GM12878 (cell line): ENCODE measurements around the gene GIMD1. TPM values are rescaled to one million over a fixed set of nuclear protein-coding genes. Genes with fewer than 3 reads are reported as not detected.

Experiments
- ATAC-seq: fragments of 200-7000 bp; cut with Tn5 transposase; 3 replicates; pipeline ENCODE4 v1.9.1; 2020; ENCODE audit warnings: mild to moderate bottlenecking, moderate library complexity
- BruUV-seq: library from RNA; stranded (reverse); fragments of 400-500 nt; replicated peaks from 2 replicates; lab custom pipeline; 2021; lab: Mats Ljungman, UMichigan
- CTCF ChIA-PET: fragments of 300-600 bp; sonication (Branson Sonifier 250); formaldehyde crosslinking; extraction: SDS; loops from one replicate; lab custom pipeline; 2021; ENCODE audit warnings: inconsistent platforms; lab: Yijun Ruan, JAX
- POLR2A ChIA-PET: fragments of 350-600 bp; formaldehyde crosslinking; extraction: SDS; loops from one replicate; lab custom pipeline; 2021; ENCODE audit warnings: inconsistent platforms; lab: Charles Lee
- RAD21 ChIA-PET: fragments of 300-600 bp; sonication (Branson Sonifier 250); formaldehyde crosslinking; loops from one replicate; lab custom pipeline; 2023; ENCODE audit warnings: antibody characterized with exemption; ENCODE audit not compliant: unreplicated experiment; lab: Charles Lee
- SMC1A ChIA-PET: fragments of 300-600 bp; sonication (Branson Sonifier 250); formaldehyde crosslinking; loops from one replicate; lab custom pipeline; 2023; ENCODE audit not compliant: unreplicated experiment, uncharacterized antibody; lab: Charles Lee
- DNase-seq: peaks from one replicate; pipeline ENCODE4 v3.0.0-alpha.2; 2011; ENCODE audit warnings: low read depth, low spot score
- FAIRE-seq: peaks from 3 replicates; lab custom pipeline; 2011; peaks lifted over from hg19 to GRCh38; lab: Jason Lieb, UNC
- H2AFZ ChIP-seq: 2 replicates; pipeline ENCODE4 v1.6.0; 2011; ENCODE audit warnings: low read depth, low read length, control low read depth; ENCODE audit not compliant: control insufficient read depth
- H3K27ac ChIP-seq: 2 replicates; pipeline ENCODE4 v1.5.1; 2011; ENCODE audit warnings: control low read depth; ENCODE audit not compliant: control insufficient read depth, insufficient read depth
- H3K27me3 ChIP-seq, 2 experiments: replicated peaks in 1 of 2; 2 replicates each; pipeline versions ENCODE4 v1.6.0 to v1.6.1; 2011; ENCODE audit warnings: low read length in 1 of 2; ENCODE audit not compliant: control insufficient read depth in 2 of 2, insufficient read depth in 2 of 2
- H3K36me3 ChIP-seq, 2 experiments: 2 replicates each; pipeline ENCODE4 v1.5.1; 2011; ENCODE audit warnings: low read length in 1 of 2; ENCODE audit not compliant: control insufficient read depth in 2 of 2, insufficient read depth in 2 of 2
- H3K4me1 ChIP-seq: 2 replicates; pipeline ENCODE4 v1.6.1; 2011; ENCODE audit warnings: mild to moderate bottlenecking, low read length, moderate library complexity, mixed read lengths; ENCODE audit not compliant: control insufficient read depth, insufficient read depth
- H3K4me2 ChIP-seq: 2 replicates; pipeline ENCODE4 v1.6.0; 2011; ENCODE audit warnings: control low read depth; ENCODE audit not compliant: control insufficient read depth, insufficient read depth
- H3K4me3 ChIP-seq: fragments of 200-600 bp; sonication (generic); 2 replicates; pipeline ENCODE4 v1.5.1; 2016
- H3K79me2 ChIP-seq: 2 replicates; pipeline ENCODE4 v1.6.0; 2011; ENCODE audit warnings: low read length; ENCODE audit not compliant: control insufficient read depth, insufficient read depth
- H3K9ac ChIP-seq: 2 replicates; pipeline ENCODE4 v1.8.0; 2011; ENCODE audit warnings: low read length, control low read depth, mixed read lengths; ENCODE audit not compliant: control insufficient read depth, insufficient read depth
- H3K9me3 ChIP-seq: replicated peaks from 3 replicates; pipeline ENCODE4 v1.5.1; 2011; ENCODE audit warnings: mild to moderate bottlenecking, low read length; ENCODE audit not compliant: control insufficient read depth, insufficient read depth
- H4K20me1 ChIP-seq: 2 replicates; pipeline ENCODE4 v1.6.0; 2011; ENCODE audit not compliant: control insufficient read depth, insufficient read depth
- BACH1 ChIP-seq: fragments of 450-650 bp; IDR thresholded peaks from 2 replicates; pipeline ENCODE4 v1.6.1; 2017; ENCODE audit warnings: mild to moderate bottlenecking, borderline replicate concordance
- BHLHE40 ChIP-seq, 2 experiments: fragments of 450-650 bp in 1 of 2; IDR thresholded peaks; 2 replicates each; pipeline ENCODE4 v1.6.1; 2011 to 2017; ENCODE audit warnings: low read depth in 2 of 2, borderline replicate concordance in 1 of 2, improper control_type of control experiment in 1 of 2, low read length in 1 of 2, mild to moderate bottlenecking in 1 of 2
- EGR1 ChIP-seq, 2 experiments: IDR thresholded peaks; 1 replicate in 1 of 2; 2 replicates in 1 of 2; pipeline ENCODE4 v1.6.1; 2011 to 2012; ENCODE audit warnings: low read depth in 2 of 2, low read length in 2 of 2, borderline replicate concordance in 1 of 2, mild to moderate bottlenecking in 1 of 2, moderate library complexity in 1 of 2
- ETV6 ChIP-seq, 2 experiments: fragments of 450-650 bp in 1 of 2; IDR thresholded peaks in 1 of 2; conservative IDR thresholded peaks in 1 of 2; 2 replicates each; pipeline ENCODE4 v1.6.1; 2014; ENCODE audit warnings: antibody characterized with exemption in 1 of 2, borderline replicate concordance in 1 of 2, low read depth in 1 of 2, mild to moderate bottlenecking in 1 of 2, moderate library complexity in 1 of 2
- FOS ChIP-seq: IDR thresholded peaks from 3 replicates; pipeline ENCODE4 v1.6.1; 2011; ENCODE audit warnings: borderline replicate concordance; ENCODE audit not compliant: insufficient read length; ENCODE audit errors: extremely low read depth
- HDAC2 ChIP-seq: fragments of 200-600 bp; sonication (generic); IDR thresholded peaks from 2 replicates; pipeline ENCODE4 v1.6.1; 2017
- IRF4 ChIP-seq: IDR thresholded peaks from 2 replicates; pipeline ENCODE4 v1.6.1; 2011; ENCODE audit warnings: low read depth, low read length
- MYB ChIP-seq: fragments of 150-350 bp; IDR thresholded peaks from 2 replicates; pipeline ENCODE4 v1.6.1; 2014; ENCODE audit warnings: mild to moderate bottlenecking, low read depth, low read length, borderline replicate concordance
- NFIC ChIP-seq: IDR thresholded peaks from 2 replicates; pipeline ENCODE4 v1.6.1; 2012; ENCODE audit warnings: low read depth, mild to moderate bottlenecking, inconsistent platforms, low read length, moderate library complexity
- NR2C1 ChIP-seq: fragments of 450-650 bp; IDR thresholded peaks from 2 replicates; pipeline ENCODE4 v1.6.1; 2017; ENCODE audit warnings: antibody characterized with exemption, mild to moderate bottlenecking, moderate library complexity
- RBBP5 ChIP-seq: fragments of 200-600 bp; sonication (generic); conservative IDR thresholded peaks from 2 replicates; pipeline ENCODE4 v1.6.1; 2016
- SIN3A ChIP-seq: IDR thresholded peaks from 2 replicates; pipeline ENCODE4 v1.6.1; 2012; ENCODE audit warnings: low read depth, low read length, improper control_type of control experiment
- YBX1 ChIP-seq: fragments of 450-650 bp; IDR thresholded peaks from 2 replicates; pipeline ENCODE4 v1.6.1; 2016; ENCODE audit warnings: antibody characterized with exemption
- ZBED1 ChIP-seq: IDR thresholded peaks from 2 replicates; pipeline ENCODE4 v1.6.1; 2016; ENCODE audit warnings: borderline replicate concordance
- WGBS: methylation state at CpG from one replicate; pipeline ENCODE4 v1.1.6; 2016; ENCODE audit warnings: low lambda C conversion rate; ENCODE audit not compliant: insufficient replicate concordance, insufficient coverage; ENCODE audit errors: missing lambda C conversion rate; 5-methylcytosine and 5-hydroxymethylcytosine counted together
- in situ Hi-C: fragments of 300-500 bp; cut with MboI; formaldehyde crosslinking; loops from 9 replicates; pipeline ENCODE4 v1.14.3; 2018; ENCODE audit warnings: mixed read lengths
- intact Hi-C: fragments of 100-400 bp; cut with micrococcal nuclease; formaldehyde crosslinking; loops from one replicate; pipeline ENCODE4 v1.14.2; 2022; ENCODE audit not compliant: unreplicated experiment
- polyA plus RNA-seq, 11 experiments: library from polyadenylated mRNA; depleted of rRNA in 4 of 11; unstranded in 6 of 11; stranded (reverse) in 5 of 11; fragments of >200 nt; fragmentation: Nextera tagmentation in 4 of 11; fragmentation: Illumina TruSeq in 1 of 11; extraction: Ambion mirVana in 4 of 11; extraction: Trizol in 1 of 11; gene quantifications; 1 replicate in 1 of 11; 2 replicates in 10 of 11; pipeline versions ENCODE4 v1.2.1 to v1.2.3, GENCODE V29; 2011 to 2016; ENCODE audit warnings: inconsistent platforms in 2 of 11, missing spikeins in 2 of 11, low read depth in 1 of 11
- total RNA-seq, 4 experiments: library from RNA; depleted of rRNA in 3 of 4; stranded (reverse); fragments of >200 nt in 3 of 4; fragmentation: Illumina TruSeq in 1 of 4; extraction: Trizol in 1 of 4; gene quantifications; 2 replicates each; pipeline versions ENCODE4 v1.2.1 to v1.2.3, GENCODE V29; 2013 to 2021
- TF ChIP-seq, protein P1 (sequence below): IDR thresholded peaks from 2 replicates; pipeline ENCODE4 v1.6.1; 2012; ENCODE audit warnings: low read depth, low read length, improper control_type of control experiment
- TF ChIP-seq, protein P2 (sequence below): fragments of 150-350 bp; IDR thresholded peaks from 2 replicates; pipeline ENCODE4 v1.6.1; 2016; ENCODE audit warnings: low read depth, low read length
- TF ChIP-seq, protein P3 (sequence below): fragments of 450-650 bp; IDR thresholded peaks from 2 replicates; pipeline ENCODE4 v1.6.1; 2014; ENCODE audit warnings: mild to moderate bottlenecking

GIMD1 gene
- total and polyA plus RNA-seq, 10 of the 15 experiments (the other 5 are each of a cell fraction or from before 2014, with no cell fraction given) = 0.14 TPM; not detected in 9

DNA sequence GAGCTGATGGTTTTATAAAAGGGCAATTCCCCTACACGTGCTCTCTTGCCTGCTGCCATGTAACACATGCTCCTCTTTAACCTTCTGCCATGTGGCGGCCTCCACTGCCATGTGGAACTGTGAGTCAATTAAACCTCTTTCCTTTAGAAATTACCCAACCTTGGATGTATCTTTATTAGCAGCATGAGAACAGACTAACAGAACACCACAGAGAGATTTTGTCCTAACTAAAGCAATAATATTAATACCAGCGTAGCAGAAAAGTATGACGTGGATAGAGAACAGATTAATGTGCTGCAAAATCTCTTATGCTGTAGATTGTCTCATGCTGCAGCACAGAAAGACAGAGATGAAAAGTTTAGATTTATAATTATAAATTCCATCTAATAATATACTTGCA lies 29.1 kb downstream of the GIMD1 start (continued):
- TF ChIP-seq, protein P1, sequence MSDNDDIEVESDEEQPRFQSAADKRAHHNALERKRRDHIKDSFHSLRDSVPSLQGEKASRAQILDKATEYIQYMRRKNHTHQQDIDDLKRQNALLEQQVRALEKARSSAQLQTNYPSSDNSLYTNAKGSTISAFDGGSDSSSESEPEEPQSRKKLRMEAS = no peak
- TF ChIP-seq BHLHE40 (IDR thresholded peaks at IDR 0.05; ENCODE audit: borderline replicate concordance in 1 of 2, low read depth in 2 of 2, low read length in 1 of 2) = no peak
- no peak for TF ChIP-seq IRF4
- no peak for TF ChIP-seq NR2C1
- TF ChIP-seq, protein P2, sequence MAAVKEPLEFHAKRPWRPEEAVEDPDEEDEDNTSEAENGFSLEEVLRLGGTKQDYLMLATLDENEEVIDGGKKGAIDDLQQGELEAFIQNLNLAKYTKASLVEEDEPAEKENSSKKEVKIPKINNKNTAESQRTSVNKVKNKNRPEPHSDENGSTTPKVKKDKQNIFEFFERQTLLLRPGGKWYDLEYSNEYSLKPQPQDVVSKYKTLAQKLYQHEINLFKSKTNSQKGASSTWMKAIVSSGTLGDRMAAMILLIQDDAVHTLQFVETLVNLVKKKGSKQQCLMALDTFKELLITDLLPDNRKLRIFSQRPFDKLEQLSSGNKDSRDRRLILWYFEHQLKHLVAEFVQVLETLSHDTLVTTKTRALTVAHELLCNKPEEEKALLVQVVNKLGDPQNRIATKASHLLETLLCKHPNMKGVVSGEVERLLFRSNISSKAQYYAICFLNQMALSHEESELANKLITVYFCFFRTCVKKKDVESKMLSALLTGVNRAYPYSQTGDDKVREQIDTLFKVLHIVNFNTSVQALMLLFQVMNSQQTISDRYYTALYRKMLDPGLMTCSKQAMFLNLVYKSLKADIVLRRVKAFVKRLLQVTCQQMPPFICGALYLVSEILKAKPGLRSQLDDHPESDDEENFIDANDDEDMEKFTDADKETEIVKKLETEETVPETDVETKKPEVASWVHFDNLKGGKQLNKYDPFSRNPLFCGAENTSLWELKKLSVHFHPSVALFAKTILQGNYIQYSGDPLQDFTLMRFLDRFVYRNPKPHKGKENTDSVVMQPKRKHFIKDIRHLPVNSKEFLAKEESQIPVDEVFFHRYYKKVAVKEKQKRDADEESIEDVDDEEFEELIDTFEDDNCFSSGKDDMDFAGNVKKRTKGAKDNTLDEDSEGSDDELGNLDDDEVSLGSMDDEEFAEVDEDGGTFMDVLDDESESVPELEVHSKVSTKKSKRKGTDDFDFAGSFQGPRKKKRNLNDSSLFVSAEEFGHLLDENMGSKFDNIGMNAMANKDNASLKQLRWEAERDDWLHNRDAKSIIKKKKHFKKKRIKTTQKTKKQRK = no peak

DNA sequence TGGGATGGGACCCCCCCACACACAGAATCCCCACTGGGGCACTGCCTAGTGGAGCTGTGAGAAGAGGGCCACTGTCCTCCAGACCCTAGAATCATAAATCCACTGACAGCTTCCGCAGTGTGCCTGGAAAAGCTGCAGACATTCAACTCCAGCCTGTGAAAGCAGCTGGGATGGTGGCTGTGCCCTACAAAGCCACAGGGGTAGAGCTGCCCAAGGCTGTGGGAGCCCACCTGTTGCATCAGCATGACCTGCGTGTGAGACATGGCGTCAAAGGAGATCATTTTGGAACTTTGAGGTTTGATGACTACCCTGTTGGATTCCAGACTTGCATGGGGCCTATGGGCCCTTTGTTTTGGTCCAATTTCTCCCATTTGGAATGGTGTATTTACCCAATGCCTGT lies 29.9 kb downstream of the GIMD1 start:
- intact Hi-C loops = no loop called here
- Histone ChIP-seq H3K27me3 (no peaks in the 10 kb centered on the region), H3K9me3 (peaks cover 18% of the 10 kb centered on the region; the same call in 2 of the 3 replicates), H3K4me2 (no peak overlapping the region), H3K36me3 (peaks cover 7 to 42% of the 10 kb centered on the region in 2 experiments), H3K4me1 (no peaks in the 10 kb centered on the region), H3K9ac (no peak overlapping the region), H2AFZ (no peak overlapping the region), H3K4me3 (no peak overlapping the region), H3K27ac (no peak overlapping the region), H4K20me1 (no peaks in the 10 kb centered on the region), H3K79me2 (peaks cover 5% of the 10 kb centered on the region)
- DNase-seq (no peak), ATAC-seq (no peak), FAIRE-seq (no peak)
- ChIA-PET SMC1A (no interaction called here), POLR2A (no interaction called here), CTCF (no interaction called here), RAD21 (no interaction called here)
- in situ Hi-C loops = no loop called here
- 95% methylated on average over 3 of the region's 3 CpGs for WGBS
- BruUV-seq = no TSS peak
- TF ChIP-seq FOS = no peak
- TF ChIP-seq HDAC2 = no peak
- no peak for TF ChIP-seq ETV6 (conservative IDR thresholded peaks at IDR 0.05 in 1 of 2, IDR thresholded peaks at IDR 0.05 in 1 of 2; ENCODE audit: borderline replicate concordance in 1 of 2, low read depth in 1 of 2)
- no peak for TF ChIP-seq RBBP5
- no peak for TF ChIP-seq NFIC
- no peak for TF ChIP-seq YBX1
- no peak for TF ChIP-seq ZBED1
- TF ChIP-seq MYB = no peak
- TF ChIP-seq BACH1 = no peak
- TF ChIP-seq SIN3A = no peak
- TF ChIP-seq, protein P3, sequence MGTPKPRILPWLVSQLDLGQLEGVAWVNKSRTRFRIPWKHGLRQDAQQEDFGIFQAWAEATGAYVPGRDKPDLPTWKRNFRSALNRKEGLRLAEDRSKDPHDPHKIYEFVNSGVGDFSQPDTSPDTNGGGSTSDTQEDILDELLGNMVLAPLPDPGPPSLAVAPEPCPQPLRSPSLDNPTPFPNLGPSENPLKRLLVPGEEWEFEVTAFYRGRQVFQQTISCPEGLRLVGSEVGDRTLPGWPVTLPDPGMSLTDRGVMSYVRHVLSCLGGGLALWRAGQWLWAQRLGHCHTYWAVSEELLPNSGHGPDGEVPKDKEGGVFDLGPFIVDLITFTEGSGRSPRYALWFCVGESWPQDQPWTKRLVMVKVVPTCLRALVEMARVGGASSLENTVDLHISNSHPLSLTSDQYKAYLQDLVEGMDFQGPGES = no peak
- no peak for TF ChIP-seq EGR1 (IDR thresholded peaks at IDR 0.05; ENCODE audit: borderline replicate concordance in 1 of 2, low read depth in 2 of 2, low read length in 2 of 2)
